DOHH2 (cell line): ENCODE results near the gene SYVN1.
A peak's percentile ranks its signal among the peaks of the same experiment; 100 is the strongest.

Experiments
- H3F3A ChIP-seq: fragments of 200-600 bp; sonication (generic), shearing (Covaris generic); 2 replicates; pipeline ENCODE4 v1.6.0; 2016; ENCODE audit warnings: antibody characterized with exemption, mild to moderate bottlenecking; ENCODE audit not compliant: control insufficient read depth, insufficient read depth
- H3K27ac ChIP-seq: fragments of 200-600 bp; sonication (generic); 2 replicates; pipeline ENCODE4 v1.5.1; 2014; ENCODE audit warnings: low read depth, mild to moderate bottlenecking, low read length, moderate library complexity
- H3K27me3 ChIP-seq: fragments of 200-600 bp; sonication (generic); 2 replicates; pipeline ENCODE4 v1.6.1; 2014; ENCODE audit warnings: mild to moderate bottlenecking, low read length, mixed read lengths; ENCODE audit not compliant: control insufficient read depth
- H3K36me3 ChIP-seq: fragments of 200-600 bp; sonication (generic); 2 replicates; pipeline ENCODE4 v1.6.1; 2014; ENCODE audit warnings: mild to moderate bottlenecking, low read length, moderate library complexity, mixed read lengths; ENCODE audit not compliant: control insufficient read depth
- H3K4me1 ChIP-seq: fragments of 200-600 bp; sonication (generic); 2 replicates; pipeline ENCODE4 v1.6.1; 2014; ENCODE audit warnings: mild to moderate bottlenecking, low read length, mixed read lengths; ENCODE audit not compliant: control insufficient read depth
- H3K4me2 ChIP-seq: fragments of 200-600 bp; sonication (generic); 2 replicates; pipeline ENCODE4 v1.6.0; 2014; ENCODE audit warnings: mild to moderate bottlenecking, low read length, moderate library complexity
- H3K4me3 ChIP-seq: fragments of 200-600 bp; sonication (generic); 2 replicates; pipeline ENCODE4 v1.5.1; 2014; ENCODE audit warnings: mild to moderate bottlenecking, low read length, mixed read lengths
- H3K79me2 ChIP-seq: fragments of 200-600 bp; sonication (generic); 2 replicates; pipeline ENCODE4 v1.6.1; 2014; ENCODE audit warnings: mild to moderate bottlenecking, low read length, mixed read lengths; ENCODE audit not compliant: control insufficient read depth
- H3K9me2 ChIP-seq: fragments of 200-600 bp; sonication (generic); replicated peaks from 2 replicates; pipeline ENCODE4 v1.6.1; 2014; ENCODE audit warnings: mild to moderate bottlenecking, low read length, mixed read lengths; ENCODE audit not compliant: control insufficient read depth
- H3K9me3 ChIP-seq: fragments of 200-600 bp; sonication (generic); 2 replicates; pipeline ENCODE4 v1.6.1; 2014; ENCODE audit warnings: antibody characterized with exemption, low read length, mixed read lengths; ENCODE audit not compliant: control insufficient read depth, insufficient read depth
- H4K20me1 ChIP-seq: fragments of 200-600 bp; sonication (generic); 2 replicates; pipeline ENCODE4 v1.6.0; 2014; ENCODE audit warnings: low read depth, mild to moderate bottlenecking, antibody characterized with exemption, low read length, moderate library complexity; ENCODE audit not compliant: control insufficient read depth, insufficient read depth
- EZH2phosphoT487 ChIP-seq: fragments of 200-600 bp; sonication (generic); IDR thresholded peaks from 2 replicates; pipeline ENCODE4 v1.6.1; 2017; ENCODE audit warnings: borderline replicate concordance, mild to moderate bottlenecking, antibody characterized with exemption, low read length, moderate library complexity, mixed read lengths
- TF ChIP-seq, protein P1 (sequence below): fragments of 200-600 bp; sonication (generic); IDR thresholded peaks from one replicate; pipeline ENCODE4 v1.5.1; 2014; ENCODE audit warnings: antibody characterized with exemption, mild to moderate bottlenecking, low read depth, low read length; ENCODE audit not compliant: poor library complexity, severe bottlenecking

Gene SYVN1

DNA sequence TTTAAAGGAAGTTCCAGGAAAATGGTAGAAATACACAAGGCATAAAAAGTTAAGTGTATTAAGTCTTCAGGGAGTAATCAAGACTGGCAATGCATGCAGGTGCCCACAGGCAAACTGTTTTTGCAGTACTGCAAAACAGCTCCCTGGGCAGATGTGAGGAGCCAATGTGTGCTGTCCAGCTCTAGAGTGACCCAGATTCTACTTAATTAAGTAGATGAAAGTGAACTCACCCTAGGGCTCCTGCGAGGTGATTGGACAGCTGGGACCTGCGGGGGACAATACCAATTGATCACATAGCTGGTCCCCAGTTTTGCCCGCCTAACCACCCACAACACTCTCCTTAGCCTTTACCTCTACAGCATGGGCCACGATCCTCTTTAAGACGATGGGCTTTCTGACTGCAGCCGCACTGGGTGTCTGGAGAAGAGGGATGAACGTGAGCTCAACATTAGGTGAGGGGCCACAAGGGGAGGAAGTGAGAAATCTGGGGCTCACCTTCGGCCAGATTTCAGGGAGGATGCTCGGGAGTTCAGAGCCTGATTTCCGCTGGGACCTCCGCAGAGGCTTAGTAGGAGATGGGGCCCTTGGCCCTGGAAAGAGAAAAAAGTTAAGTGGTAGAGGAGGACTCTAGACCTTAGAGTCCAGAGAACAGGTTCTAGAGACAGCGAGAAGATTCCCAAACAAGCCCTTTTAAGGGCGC is 51.0 kb downstream of the SYVN1 start:
- H3K9me2 ChIP-seq, result no peaks in the 10 kb centered on the region
- H3K9me3 ChIP-seq, result no peaks in the 10 kb centered on the region
- no peaks in the 10 kb centered on the region for H3K27me3 ChIP-seq
- peak overlapping the region; percentile 85 for H3K4me2 ChIP-seq
- peaks cover 80% of the 10 kb centered on the region for H3K36me3 ChIP-seq
- H3K27ac ChIP-seq, result peak overlapping the region; percentile 70
- no peak for TF ChIP-seq EZH2phosphoT487
- TF ChIP-seq, protein P1, sequence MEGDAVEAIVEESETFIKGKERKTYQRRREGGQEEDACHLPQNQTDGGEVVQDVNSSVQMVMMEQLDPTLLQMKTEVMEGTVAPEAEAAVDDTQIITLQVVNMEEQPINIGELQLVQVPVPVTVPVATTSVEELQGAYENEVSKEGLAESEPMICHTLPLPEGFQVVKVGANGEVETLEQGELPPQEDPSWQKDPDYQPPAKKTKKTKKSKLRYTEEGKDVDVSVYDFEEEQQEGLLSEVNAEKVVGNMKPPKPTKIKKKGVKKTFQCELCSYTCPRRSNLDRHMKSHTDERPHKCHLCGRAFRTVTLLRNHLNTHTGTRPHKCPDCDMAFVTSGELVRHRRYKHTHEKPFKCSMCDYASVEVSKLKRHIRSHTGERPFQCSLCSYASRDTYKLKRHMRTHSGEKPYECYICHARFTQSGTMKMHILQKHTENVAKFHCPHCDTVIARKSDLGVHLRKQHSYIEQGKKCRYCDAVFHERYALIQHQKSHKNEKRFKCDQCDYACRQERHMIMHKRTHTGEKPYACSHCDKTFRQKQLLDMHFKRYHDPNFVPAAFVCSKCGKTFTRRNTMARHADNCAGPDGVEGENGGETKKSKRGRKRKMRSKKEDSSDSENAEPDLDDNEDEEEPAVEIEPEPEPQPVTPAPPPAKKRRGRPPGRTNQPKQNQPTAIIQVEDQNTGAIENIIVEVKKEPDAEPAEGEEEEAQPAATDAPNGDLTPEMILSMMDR, result no peak
- H4K20me1 ChIP-seq, result no peaks in the 10 kb centered on the region
- H3K4me3 ChIP-seq, result peak overlapping the region; percentile 90
- H3K79me2 ChIP-seq, result peaks cover 68% of the 10 kb centered on the region
- H3K4me1 ChIP-seq, result peaks cover 49% of the 10 kb centered on the region
- 0 out of 2 replicates have a peak, but pooled peaks cover 2% of the 10 kb centered on the region for H3F3A ChIP-seq

- Histone ChIP-seq H3F3A (no peaks in the 10 kb centered on the region), H3K79me2 (peaks cover 73% of the 10 kb centered on the region), H3K4me3 (peak overlapping the region; percentile 31), H3K4me2 (peak overlapping the region; percentile 37), H4K20me1 (no peaks in the 10 kb centered on the region), H3K9me3 (no peaks in the 10 kb centered on the region), H3K4me1 (peaks cover 47% of the 10 kb centered on the region), H3K27ac (no peak overlapping the region), H3K36me3 (peaks cover 83% of the 10 kb centered on the region), H3K27me3 (no peaks in the 10 kb centered on the region), H3K9me2 (no peaks in the 10 kb centered on the region)
- TF ChIP-seq, protein P1, result no peak
- TF ChIP-seq EZH2phosphoT487, result no peak
Observed at GRCh38 chr11:65078786-65079342, 55.5 kb downstream of the SYVN1 start.

DNA sequence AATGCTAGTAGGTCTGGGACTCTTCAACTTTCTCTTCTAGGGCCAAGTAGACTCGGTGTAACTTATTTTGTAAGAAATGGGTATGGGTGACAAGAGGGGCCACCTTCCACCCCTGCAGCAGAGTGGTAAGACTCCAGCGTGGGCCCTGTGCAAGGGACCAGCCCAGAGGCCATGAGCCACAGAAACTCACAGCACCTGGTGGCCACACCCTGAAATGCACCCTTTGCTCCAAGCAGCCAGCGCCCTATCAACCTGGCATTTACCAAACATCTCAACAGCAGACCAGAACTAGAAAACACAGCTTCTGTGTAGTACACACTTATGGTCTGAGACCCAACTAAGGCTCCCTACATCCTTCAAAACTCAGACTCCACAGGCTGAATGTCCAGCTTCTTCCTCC is 56.2 kb downstream of the SYVN1 start:
- Histone ChIP-seq H3K27ac (no peak overlapping the region), H3F3A (no peaks in the 10 kb centered on the region), H3K4me3 (peak overlapping the region; percentile 31)

More for the DNA sequence above, 56.2 kb downstream of the SYVN1 start:
- Histone ChIP-seq H3K4me1 (peaks cover 49% of the 10 kb centered on the region), H4K20me1 (no peaks in the 10 kb centered on the region), H3K4me2 (peak overlapping the region; percentile 37), H3K36me3 (peaks cover 76% of the 10 kb centered on the region), H3K9me2 (no peaks in the 10 kb centered on the region), H3K27me3 (no peaks in the 10 kb centered on the region), H3K9me3 (no peaks in the 10 kb centered on the region), H3K79me2 (peaks cover 65% of the 10 kb centered on the region)
- no peak for TF ChIP-seq EZH2phosphoT487
- TF ChIP-seq, protein P1, result peak; percentile 83
